Activated CD4-positive, alpha-beta T cell treated with anti-CD3 and anti-CD28 coated beads, Interleukin-2, amount 50 U/mL, for 4 hours (primary cell): Measurements from ENCODE around the gene CCDC160.
"Not testable (repeated sequence)": the region's sequence is repeated elsewhere in the genome, so short reads cannot be mapped to it uniquely, and the experiment has no call there.

Experiments
- DNase-seq, 2 experiments: peaks; one replicate each; pipeline ENCODE4 v3.0.0-alpha.2; 2020

CCDC160 gene

DNA sequence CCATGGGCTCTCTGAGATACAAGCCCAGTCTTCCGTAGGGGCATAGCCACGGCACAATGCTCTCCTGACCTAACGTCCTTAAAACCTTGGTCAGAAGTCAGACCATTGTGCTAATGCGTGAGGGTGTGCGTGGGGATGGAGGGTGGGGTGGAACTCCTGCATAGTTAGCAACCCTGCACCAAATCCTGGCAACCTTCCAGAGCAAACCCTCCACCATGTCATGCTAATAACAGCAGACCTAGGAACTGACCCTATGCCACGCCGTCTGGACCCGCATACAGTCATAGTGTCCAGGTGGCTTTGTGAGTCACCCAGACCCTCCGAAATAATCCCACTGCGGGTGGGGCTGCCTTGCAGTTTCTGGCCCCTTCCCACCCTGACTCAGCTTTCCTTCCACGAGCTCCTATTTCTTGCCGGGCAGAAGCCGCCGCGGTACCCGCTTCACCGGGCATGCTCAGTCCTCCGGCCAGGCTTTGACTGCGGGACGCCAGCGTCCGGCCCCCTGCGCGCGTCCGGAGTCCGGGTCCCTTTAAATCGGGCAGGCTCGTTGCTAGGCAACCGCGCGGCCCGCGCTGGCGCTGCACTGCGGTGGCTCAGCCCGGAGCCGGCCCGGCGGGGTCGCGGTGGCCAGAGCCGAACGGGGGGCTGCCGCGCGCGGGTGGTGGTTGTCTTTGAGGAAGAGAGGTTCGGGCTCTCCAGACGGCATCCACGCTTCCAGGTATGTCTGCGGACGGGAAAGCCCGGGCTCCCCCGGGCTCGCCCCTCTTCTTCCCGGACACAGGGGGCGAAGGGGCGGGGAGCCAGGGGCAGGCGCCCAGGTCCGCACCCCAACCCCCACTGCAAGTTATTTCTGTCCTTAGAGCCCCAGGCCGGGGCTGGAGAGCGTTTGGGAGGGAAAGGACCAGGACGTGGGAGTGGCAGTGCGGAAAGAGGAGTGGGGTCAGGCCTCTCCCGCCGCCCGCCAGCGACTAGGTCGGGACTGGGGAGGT lies at the start of gene CCDC160:
Gene CCDC160, plus strand, starts transcription at position 557 of the 989 bp plus-strand sequence. CDS start 7,619 bp downstream, outside the sequence.
- no peak for DNase-seq

- DNase-seq = no peak
These were observed 45.7 kb upstream of the CCDC160 start for GRCh38 chrX:134191281-134191680.

- no peak for DNase-seq
These were observed 42.1 kb upstream of the CCDC160 start for GRCh38 chrX:134194915-134195314.

- no peak for DNase-seq
These were observed 34.4 kb upstream of the CCDC160 start for GRCh38 chrX:134202561-134202960.

GRCh38 chrX:134206221-134206620 lies 30.8 kb upstream of the CCDC160 start:
- DNase-seq = no peak

- no peak for DNase-seq
These were observed 26.5 kb upstream of the CCDC160 start for GRCh38 chrX:134210465-134210864.

GRCh38 chrX:134235236-134235635 lies 1.7 kb upstream of the CCDC160 start:
- DNase-seq = no peak

GRCh38 chrX:134238144-134238543 lies 1.2 kb downstream of the CCDC160 start:
- not testable (repeated sequence) for DNase-seq

GRCh38 chrX:134239016-134239415 lies 2.0 kb downstream of the CCDC160 start:
- no peak for DNase-seq

DNA sequence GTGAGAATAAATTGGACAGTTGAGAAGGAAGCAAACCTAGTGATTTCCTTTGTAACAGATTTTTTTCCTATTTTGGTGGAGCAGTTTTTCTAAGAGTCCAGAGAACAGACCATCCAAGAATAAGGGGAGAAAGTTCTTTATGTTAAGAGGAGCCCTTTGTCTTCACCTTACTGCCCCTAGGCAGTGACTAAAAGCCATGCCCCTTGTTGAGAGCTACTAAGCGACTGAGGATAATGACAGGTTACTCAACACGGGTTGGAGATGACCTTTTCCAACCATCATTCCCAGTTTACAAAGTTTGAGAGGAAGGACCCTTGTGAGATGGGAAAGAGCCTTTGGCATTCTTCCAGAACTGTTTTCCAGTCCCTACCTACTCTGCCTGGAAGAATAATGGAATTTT lies 3.2 kb downstream of the CCDC160 start:
- DNase-seq = no peak

GRCh38 chrX:134241960-134242619 lies 5.1 kb downstream of the CCDC160 start:
- no peak for DNase-seq

GRCh38 chrX:134244043-134244442 lies 7.1 kb downstream of the CCDC160 start:
- no peak for DNase-seq

- no peak for DNase-seq
These were observed 9.3 kb downstream of the CCDC160 start for GRCh38 chrX:134246282-134246681.

DNA sequence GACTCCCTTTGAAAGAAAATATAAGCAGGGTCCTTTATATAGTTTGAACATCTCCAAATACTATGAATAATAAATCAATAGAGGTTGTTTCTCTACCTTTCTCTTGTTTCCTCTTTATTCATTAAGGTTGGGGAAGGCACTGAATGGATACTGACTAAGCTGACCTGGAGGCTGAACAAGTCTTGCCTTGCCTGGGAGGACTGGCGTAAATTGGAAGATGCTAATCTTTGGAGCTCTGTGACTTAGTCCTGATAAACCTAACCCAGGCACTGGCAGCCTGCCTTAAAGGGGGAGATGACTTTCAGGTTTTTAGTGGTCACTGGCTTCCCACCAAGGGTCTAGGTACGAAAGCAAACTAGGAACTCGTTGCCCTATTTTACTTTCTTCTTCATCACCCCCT lies 10.5 kb downstream of the CCDC160 start:
- no peak for DNase-seq

DNA sequence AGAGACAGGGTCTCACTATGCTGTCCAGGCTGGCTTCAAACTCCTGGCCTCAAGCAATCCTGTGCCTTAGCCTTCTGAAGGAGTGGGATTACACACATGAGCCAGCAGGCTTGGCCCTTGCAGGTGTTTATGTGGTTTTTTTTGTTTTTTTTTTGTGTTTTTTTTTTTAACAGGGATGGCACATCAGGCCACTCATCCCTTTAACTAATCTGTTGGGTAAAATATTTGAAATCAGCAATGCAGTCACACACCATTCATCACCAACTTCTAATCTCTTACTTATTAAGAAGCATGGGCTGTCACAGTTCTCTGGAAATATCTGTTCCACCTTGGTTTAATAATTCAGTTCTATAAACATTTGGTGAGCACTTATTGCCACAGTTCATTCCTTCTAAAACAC lies 12.3 kb downstream of the CCDC160 start:
- no peak for DNase-seq

DNA sequence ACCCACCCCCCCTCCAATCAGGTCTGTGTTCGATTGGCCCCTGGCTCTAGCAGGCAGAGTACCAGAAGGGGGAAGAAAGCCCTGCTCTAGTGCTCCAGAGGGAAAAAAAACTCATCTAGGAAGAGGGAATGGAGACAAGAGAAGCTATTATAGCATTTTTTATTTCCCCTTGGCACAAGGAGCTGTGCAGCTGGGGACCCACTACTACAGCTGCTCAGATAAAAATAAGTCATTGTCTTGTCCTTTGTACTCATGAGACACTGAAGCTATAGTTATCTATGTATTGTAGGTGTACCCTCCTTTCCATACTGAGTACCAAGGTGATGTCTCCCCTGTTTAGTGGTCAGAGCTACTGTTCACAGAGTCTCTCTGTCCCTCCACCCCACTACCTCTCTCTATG lies 14.3 kb downstream of the CCDC160 start:
- DNase-seq = no peak

DNA sequence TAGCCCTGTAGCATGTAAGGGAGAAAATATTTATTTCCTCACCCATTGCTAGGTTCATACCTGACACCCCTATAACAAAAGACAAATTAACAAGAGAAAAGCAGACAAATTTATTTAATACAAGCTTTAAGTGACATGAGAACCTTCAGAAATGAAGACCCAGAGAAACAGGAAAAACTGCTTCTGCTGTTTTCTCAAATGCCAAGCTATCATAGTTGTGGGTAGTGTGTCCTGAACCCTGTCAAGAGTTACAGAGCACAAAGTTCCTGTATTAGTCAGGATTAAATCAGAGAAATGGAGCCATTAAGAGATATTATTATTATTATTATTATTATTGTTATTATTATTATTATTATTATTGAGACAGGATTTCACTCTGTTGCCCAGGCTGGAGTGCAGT lies 17.5 kb downstream of the CCDC160 start:
- DNase-seq = no peak

GRCh38 chrX:134255555-134255954 lies 18.6 kb downstream of the CCDC160 start:
- no peak for DNase-seq

GRCh38 chrX:134256684-134257083 lies 19.7 kb downstream of the CCDC160 start:
- DNase-seq = no peak

DNA sequence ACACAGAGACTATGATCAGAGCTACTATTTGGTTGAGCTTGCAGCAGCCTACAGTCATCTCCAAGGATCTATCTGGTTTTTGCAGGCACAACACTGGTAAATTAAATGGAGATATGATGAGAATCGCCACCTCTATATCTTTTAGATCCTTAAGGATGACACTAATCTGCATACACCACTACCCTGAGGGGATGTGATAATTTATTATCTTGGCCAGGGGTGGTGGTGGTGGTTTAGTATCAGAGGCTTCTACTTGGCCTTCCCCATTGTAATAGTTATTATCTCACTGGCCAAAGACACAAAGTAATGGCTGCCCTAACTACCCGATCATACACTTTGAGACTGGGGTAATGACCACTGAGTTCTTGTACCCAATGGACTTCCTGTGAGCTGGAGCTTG lies 21.2 kb downstream of the CCDC160 start:
- no peak for DNase-seq

DNA sequence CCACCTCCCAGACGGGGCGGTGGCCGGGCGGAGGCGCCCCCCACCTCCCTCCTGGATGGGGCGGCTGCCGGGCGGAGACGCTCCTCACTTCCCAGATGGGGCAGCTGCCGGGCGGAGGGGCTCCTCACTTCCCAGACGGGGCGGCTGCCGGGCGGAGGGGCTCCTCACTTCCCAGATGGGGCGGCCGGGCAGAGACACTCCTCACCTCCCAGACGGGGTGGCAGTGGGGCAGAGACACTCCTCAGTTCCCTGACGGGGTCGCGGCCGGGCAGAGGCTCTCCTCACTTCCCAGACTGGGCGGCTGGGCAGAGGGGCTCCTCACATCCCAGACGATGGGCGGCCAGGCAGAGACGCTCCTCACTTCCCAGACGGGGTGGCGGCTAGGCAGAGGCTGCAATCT lies 49.0 kb downstream of the CCDC160 start:
- not testable (repeated sequence) for DNase-seq

- DNase-seq = no peak
These were observed 50.4 kb downstream of the CCDC160 start for GRCh38 chrX:134287346-134287745.

GRCh38 chrX:134294548-134294947 lies 57.6 kb downstream of the CCDC160 start:
- DNase-seq = no peak
